A549 treated with DMSO at 1 μM for 4 hours (cell line): ENCODE results near the gene ABCA6. TPM values are rescaled to one million over a fixed set of nuclear protein-coding genes. Genes with fewer than 3 reads are reported as not detected.

Experiments used
- total RNA-seq: library from RNA; stranded (reverse); fragments of 200-300 nt; extraction: Qiagen RNA extraction; gene quantifications from 5 replicates; pipeline ENCODE4 v1.2.3, GENCODE V29; 2022; ENCODE audit warnings: low read depth

The ABCA6 gene, protein sequence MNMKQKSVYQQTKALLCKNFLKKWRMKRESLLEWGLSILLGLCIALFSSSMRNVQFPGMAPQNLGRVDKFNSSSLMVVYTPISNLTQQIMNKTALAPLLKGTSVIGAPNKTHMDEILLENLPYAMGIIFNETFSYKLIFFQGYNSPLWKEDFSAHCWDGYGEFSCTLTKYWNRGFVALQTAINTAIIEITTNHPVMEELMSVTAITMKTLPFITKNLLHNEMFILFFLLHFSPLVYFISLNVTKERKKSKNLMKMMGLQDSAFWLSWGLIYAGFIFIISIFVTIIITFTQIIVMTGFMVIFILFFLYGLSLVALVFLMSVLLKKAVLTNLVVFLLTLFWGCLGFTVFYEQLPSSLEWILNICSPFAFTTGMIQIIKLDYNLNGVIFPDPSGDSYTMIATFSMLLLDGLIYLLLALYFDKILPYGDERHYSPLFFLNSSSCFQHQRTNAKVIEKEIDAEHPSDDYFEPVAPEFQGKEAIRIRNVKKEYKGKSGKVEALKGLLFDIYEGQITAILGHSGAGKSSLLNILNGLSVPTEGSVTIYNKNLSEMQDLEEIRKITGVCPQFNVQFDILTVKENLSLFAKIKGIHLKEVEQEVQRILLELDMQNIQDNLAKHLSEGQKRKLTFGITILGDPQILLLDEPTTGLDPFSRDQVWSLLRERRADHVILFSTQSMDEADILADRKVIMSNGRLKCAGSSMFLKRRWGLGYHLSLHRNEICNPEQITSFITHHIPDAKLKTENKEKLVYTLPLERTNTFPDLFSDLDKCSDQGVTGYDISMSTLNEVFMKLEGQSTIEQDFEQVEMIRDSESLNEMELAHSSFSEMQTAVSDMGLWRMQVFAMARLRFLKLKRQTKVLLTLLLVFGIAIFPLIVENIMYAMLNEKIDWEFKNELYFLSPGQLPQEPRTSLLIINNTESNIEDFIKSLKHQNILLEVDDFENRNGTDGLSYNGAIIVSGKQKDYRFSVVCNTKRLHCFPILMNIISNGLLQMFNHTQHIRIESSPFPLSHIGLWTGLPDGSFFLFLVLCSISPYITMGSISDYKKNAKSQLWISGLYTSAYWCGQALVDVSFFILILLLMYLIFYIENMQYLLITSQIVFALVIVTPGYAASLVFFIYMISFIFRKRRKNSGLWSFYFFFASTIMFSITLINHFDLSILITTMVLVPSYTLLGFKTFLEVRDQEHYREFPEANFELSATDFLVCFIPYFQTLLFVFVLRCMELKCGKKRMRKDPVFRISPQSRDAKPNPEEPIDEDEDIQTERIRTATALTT (N-terminal part only)
- 0.03 TPM in 1 of 5 replicates, not detected in the others for total RNA-seq

GRCh38 chr17:69141431-69142174 is at the start of gene ABCA6:
TSS of gene ABCA6 (minus strand) at chr17:69141895. CDS start at chr17:69140703, 1,192 bp downstream.

GRCh38 chr17:69060822-69061221 is 80.9 kb downstream of the ABCA6 start, which contains the start of gene ABCA9:
TSS of gene ABCA9 (minus strand) at chr17:69060927. CDS start at chr17:69051126, 9,801 bp downstream.

Other genes with a start within 250 kb of the ABCA6 start
- 0.18 to 0.42 TPM (median 0.21 TPM) in 5 replicates for gene ABCA8, start 186.5 kb downstream of the ABCA6 start, total RNA-seq
- gene ABCA9, start 81.0 kb downstream of the ABCA6 start, total RNA-seq, result not detected in 5 replicates
- 0.15 to 0.24 TPM (median 0.22 TPM) in 5 replicates for gene ABCA10, start 86.9 kb upstream of the ABCA6 start, total RNA-seq
- gene ABCA5, start 185.2 kb upstream of the ABCA6 start, total RNA-seq, result 2.2 to 3.6 TPM (median 3.3 TPM) in 5 replicates